OCI-LY1 (cell line): ENCODE data around the gene BRI3BP.

Experiments
- CTCF ChIP-seq: fragments of 200-600 bp; sonication (generic), shearing (Covaris generic); IDR thresholded peaks from 2 replicates; pipeline ENCODE4 v1.5.1; 2017; ENCODE audit warnings: mild to moderate bottlenecking, antibody characterized with exemption, low read length, moderate library complexity, mixed read lengths
- EZH2 ChIP-seq: fragments of 200-600 bp; sonication (generic), shearing (Covaris generic); IDR thresholded peaks from 2 replicates; pipeline ENCODE4 v1.8.0; 2017; ENCODE audit warnings: borderline replicate concordance, mixed run types, mild to moderate bottlenecking, antibody characterized with exemption, low read length, moderate library complexity, mixed read lengths

DNA sequence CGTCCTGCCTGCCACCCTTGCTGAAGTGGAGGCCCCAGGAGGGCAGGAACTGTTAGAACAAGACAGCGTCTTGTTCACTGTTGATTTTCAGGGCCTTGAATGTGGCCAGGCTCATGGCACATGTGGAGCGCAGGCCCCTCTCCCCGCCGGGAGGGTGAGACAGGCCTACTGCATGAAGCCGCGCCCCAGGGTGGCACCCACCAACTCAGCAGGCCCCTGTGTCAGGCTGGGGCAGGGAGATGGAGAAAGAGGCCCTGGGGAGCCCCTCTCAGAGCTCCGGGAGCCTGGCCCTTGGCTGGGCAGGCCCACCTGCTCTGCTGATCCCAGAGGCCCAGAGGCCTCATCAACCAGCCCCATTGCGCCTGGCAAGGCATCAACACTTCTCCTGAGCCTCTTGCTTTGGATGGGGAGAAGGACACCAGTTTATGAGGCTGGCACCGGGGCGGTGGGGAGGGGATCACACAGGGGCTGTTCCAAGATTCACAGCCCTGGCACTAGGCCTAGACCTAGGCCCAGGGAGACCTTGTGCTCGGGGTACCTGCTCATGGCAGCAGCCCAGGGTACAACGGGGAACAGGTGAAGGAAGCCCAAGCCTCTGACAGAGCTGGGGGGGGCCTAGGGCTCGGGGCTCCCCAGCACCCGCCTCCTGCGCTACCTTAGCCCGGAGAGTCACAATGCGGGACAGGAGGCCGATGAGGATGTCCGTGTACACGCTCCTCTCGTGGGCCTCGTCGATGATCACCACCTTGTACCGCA, 22.6 kb upstream of the BRI3BP start:
- TF ChIP-seq CTCF (no peak), EZH2 (no peak)
